Liver (tissue), 3 donors: ENCODE data around the gene TBL1X.

Experiments
- ATF3 ChIP-seq: IDR thresholded peaks from 2 replicates; pipeline ENCODE4 v1.6.1; 2016; ENCODE audit warnings: antibody characterized with exemption
- CTCF ChIP-seq: fragments of 150-350 bp; IDR thresholded peaks from 2 replicates; pipeline ENCODE4 v1.5.1; 2017; ENCODE audit warnings: improper control_type of control experiment, low read depth, low read length; ENCODE audit not compliant: missing input control
- GABPA ChIP-seq, 2 donors: IDR thresholded peaks in 1 of 2; conservative IDR thresholded peaks in 1 of 2; 2 replicates each; pipeline ENCODE4 v1.6.1; 2016; ENCODE audit warnings: antibody characterized with exemption in 2 of 2, mild to moderate bottlenecking in 1 of 2, moderate library complexity in 1 of 2
- MAX ChIP-seq: IDR thresholded peaks from 2 replicates; pipeline ENCODE4 v1.6.1; 2016; ENCODE audit warnings: antibody characterized with exemption
- TAF1 ChIP-seq: conservative IDR thresholded peaks from 2 replicates; pipeline ENCODE4 v1.6.1; 2016; ENCODE audit warnings: antibody characterized with exemption, mild to moderate bottlenecking
- YY1 ChIP-seq: IDR thresholded peaks from 2 replicates; pipeline ENCODE4 v1.6.1; 2016; ENCODE audit warnings: antibody characterized with exemption, mild to moderate bottlenecking
- ZBTB33 ChIP-seq: IDR thresholded peaks from 2 replicates; pipeline ENCODE4 v1.6.1; 2016; ENCODE audit warnings: antibody characterized with exemption
- donor health status: healthy.
- donor health status: healthy.

GRCh38 chrX:9503261-9503660 is 38.4 kb downstream of the TBL1X start:
- TF ChIP-seq CTCF (no peak), MAX (no peak), ATF3 (no peak), YY1 (no peak), ZBTB33 (no peak), TAF1 (no peak), GABPA (IDR thresholded peaks at IDR 0.05 in 1 of 2, conservative IDR thresholded peaks at IDR 0.05 in 1 of 2) (no peak)
